ENCODE results near the gene ADAM8.

Gene ADAM8

GRCh38 chr10:133251388-133252222, 25.1 kb downstream of the ADAM8 start:
- no peak overlapping the region for H3K4me3 ChIP-seq (replicated peaks; ENCODE audit: insufficient read depth, low read length)
- DNase-seq (ENCODE audit: low read depth in 1 of 2, low spot score in 1 of 2), result no peak
- H3K27ac ChIP-seq (replicated peaks), result no peak overlapping the region
- TF ChIP-seq GABPA (IDR thresholded peaks at IDR 0.05; ENCODE audit: low read depth) (no peak), POLR2AphosphoS5 (IDR thresholded peaks at IDR 0.05; ENCODE audit: low read depth) (no peak), CTCF (IDR thresholded peaks at IDR 0.05; ENCODE audit: insufficient read depth, low read length) (no peak), SPI1 (IDR thresholded peaks at IDR 0.05; ENCODE audit: borderline replicate concordance, low read depth) (no peak), REST (IDR thresholded peaks at IDR 0.05; ENCODE audit: insufficient replicate concordance, low read depth) (no peak)
- H3K27me3 ChIP-seq (ENCODE audit: insufficient read depth, poor library complexity, severe bottlenecking), result peaks cover 4% of the 10 kb centered on the region

GRCh38 chr10:133249975-133250754, 26.5 kb downstream of the ADAM8 start:
- Histone ChIP-seq H3K27ac (replicated peaks) (no peak overlapping the region), H3K4me3 (replicated peaks; ENCODE audit: insufficient read depth, low read length) (no peak overlapping the region), H3K27me3 (ENCODE audit: insufficient read depth, poor library complexity, severe bottlenecking) (peaks cover 4% of the 10 kb centered on the region)
- DNase-seq (ENCODE audit: low read depth in 1 of 2, low spot score in 1 of 2), result no peak
- TF ChIP-seq CTCF (IDR thresholded peaks at IDR 0.05; ENCODE audit: insufficient read depth, low read length) (no peak), GABPA (IDR thresholded peaks at IDR 0.05; ENCODE audit: low read depth) (no peak), REST (IDR thresholded peaks at IDR 0.05; ENCODE audit: insufficient replicate concordance, low read depth) (no peak), SPI1 (IDR thresholded peaks at IDR 0.05; ENCODE audit: borderline replicate concordance, low read depth) (no peak), POLR2AphosphoS5 (IDR thresholded peaks at IDR 0.05; ENCODE audit: low read depth) (no peak)

GRCh38 chr10:133249094-133249780, 27.4 kb downstream of the ADAM8 start:
- DNase-seq (ENCODE audit: low read depth in 1 of 2, low spot score in 1 of 2), result no peak
- no peak overlapping the region for H3K27ac ChIP-seq (replicated peaks)
- no peak overlapping the region for H3K4me3 ChIP-seq (replicated peaks; ENCODE audit: insufficient read depth, low read length)
- peaks cover 4% of the 10 kb centered on the region for H3K27me3 ChIP-seq (ENCODE audit: insufficient read depth, poor library complexity, severe bottlenecking)
- no peak for TF ChIP-seq SPI1 (IDR thresholded peaks at IDR 0.05; ENCODE audit: borderline replicate concordance, low read depth)
- TF ChIP-seq POLR2AphosphoS5 (IDR thresholded peaks at IDR 0.05; ENCODE audit: low read depth), result no peak
- TF ChIP-seq REST (IDR thresholded peaks at IDR 0.05; ENCODE audit: insufficient replicate concordance, low read depth), result no peak
- TF ChIP-seq CTCF (IDR thresholded peaks at IDR 0.05; ENCODE audit: insufficient read depth, low read length), result no peak
- no peak for TF ChIP-seq GABPA (IDR thresholded peaks at IDR 0.05; ENCODE audit: low read depth)

Data from HL-60 (cell line).